K562 (cell line): Measurements from ENCODE around the gene PRMT7. TPM values are rescaled to one million over a fixed set of nuclear protein-coding genes. Genes with fewer than 3 reads are reported as not detected.

ENCODE experiments used
- CBFA2T2 ChIP-seq: fragments of 450-650 bp; conservative IDR thresholded peaks from 2 replicates; pipeline ENCODE4 v1.6.1; 2017; ENCODE audit warnings: mild to moderate bottlenecking
- CREB3L1 ChIP-seq: fragments of 450-650 bp; IDR thresholded peaks from 2 replicates; pipeline ENCODE4 v1.6.1; 2014; ENCODE audit warnings: low read depth, mild to moderate bottlenecking, moderate library complexity, borderline replicate concordance
- DNMT1 ChIP-seq: fragments of 450-650 bp; IDR thresholded peaks from 2 replicates; pipeline ENCODE4 v1.6.1; 2016; ENCODE audit warnings: antibody characterized with exemption, mild to moderate bottlenecking
- HDGF ChIP-seq: fragments of 450-650 bp; IDR thresholded peaks from 2 replicates; pipeline ENCODE4 v1.6.1; 2016
- HMGXB4 ChIP-seq: sonication (generic); formaldehyde crosslinking; IDR thresholded peaks from 2 replicates; pipeline ENCODE4 v1.8.1; 2023; ENCODE audit warnings: mild to moderate bottlenecking, missing genetic modification reagents
- MTA1 ChIP-seq: fragments of 450-650 bp; IDR thresholded peaks from 2 replicates; pipeline ENCODE4 v1.6.1; 2017; ENCODE audit warnings: borderline replicate concordance
- RBBP5 ChIP-seq: fragments of 200-600 bp; sonication (generic); IDR thresholded peaks from 2 replicates; pipeline ENCODE4 v1.6.1; 2012; ENCODE audit warnings: borderline replicate concordance, mild to moderate bottlenecking, low read length, control low read depth, inconsistent platforms; ENCODE audit not compliant: insufficient read depth, poor library complexity, severe bottlenecking
- STAT5A ChIP-seq: IDR thresholded peaks from 2 replicates; pipeline ENCODE4 v1.6.1; 2012; ENCODE audit warnings: low read length, inconsistent platforms, borderline replicate concordance
- SUPT5H ChIP-seq: fragments of 450-650 bp; IDR thresholded peaks from 2 replicates; pipeline ENCODE4 v1.6.1; 2016
- ZNF324 ChIP-seq: fragments of 250-450 bp; sonication (Bioruptor Pico); IDR thresholded peaks from 2 replicates; pipeline ENCODE4 v1.4.0; 2020; ENCODE audit warnings: mild to moderate bottlenecking
- ZNF436 ChIP-seq: fragments of 250-450, 450-650 bp; sonication (Bioruptor Pico); formaldehyde crosslinking; IDR thresholded peaks from 2 replicates; pipeline ENCODE4 v1.7.0; 2020; ENCODE audit warnings: mild to moderate bottlenecking
- ZNF507 ChIP-seq: conservative IDR thresholded peaks from 2 replicates; pipeline ENCODE4 v1.6.1; 2017; ENCODE audit warnings: missing genetic modification characterization, missing compliant biosample characterization
- ZNF766 ChIP-seq: fragments of 200-800 bp; sonication (Bioruptor generic); conservative IDR thresholded peaks from 2 replicates; pipeline ENCODE4 v1.6.1; 2016; ENCODE audit warnings: missing genetic modification characterization, missing compliant biosample characterization
- ZZZ3 ChIP-seq: fragments of 450-650 bp; IDR thresholded peaks from 2 replicates; pipeline ENCODE4 v1.6.1; 2016; ENCODE audit warnings: antibody characterized with exemption, mild to moderate bottlenecking, moderate library complexity
- polyA plus RNA-seq, 8 experiments: library from polyadenylated mRNA; depleted of rRNA in 4 of 8; stranded (reverse) in 5 of 8; unstranded in 3 of 8; fragments of >200 nt; fragmentation: Nextera tagmentation in 2 of 8; fragmentation: Illumina TruSeq in 1 of 8; extraction: Ambion mirVana in 2 of 8; extraction: Trizol in 1 of 8; gene quantifications; 2 replicates each; pipeline versions ENCODE4 v1.2.1 to v1.2.3, GENCODE V29; 2011 to 2014; ENCODE audit warnings: inconsistent platforms in 1 of 8, missing spikeins in 1 of 8
- total RNA-seq, 7 experiments: library from RNA; depleted of rRNA in 6 of 7; stranded (reverse); fragments of >200 nt in 6 of 7; fragmentation: Illumina TruSeq in 2 of 7; extraction: Trizol in 2 of 7; gene quantifications; 2 replicates each; pipeline versions ENCODE4 v1.2.1 to v1.2.3, GENCODE V29; 2011 to 2021; ENCODE audit warnings: low replicate concordance in 1 of 7
- TF ChIP-seq, protein P1 (sequence below): sonication (generic); formaldehyde crosslinking; IDR thresholded peaks from 2 replicates; pipeline ENCODE4 v1.8.0; 2022; ENCODE audit warnings: mild to moderate bottlenecking, missing genetic modification reagents
- TF ChIP-seq, protein P2 (sequence below): conservative IDR thresholded peaks from 2 replicates; pipeline ENCODE4 v1.6.1; 2011; ENCODE audit warnings: low read depth, mild to moderate bottlenecking, low read length; ENCODE audit not compliant: control insufficient read depth

Gene PRMT7
- total and polyA plus RNA-seq, 9 of the 15 experiments (the other 6 are each of a cell fraction or from before 2014, with no cell fraction given) = 6.4 to 88.8 (median 73.1) TPM

GRCh38 chr16:68310774-68311511 lies at the start of gene PRMT7, which contains the start of gene SLC7A6OS (continued):
- TF ChIP-seq, protein P1, sequence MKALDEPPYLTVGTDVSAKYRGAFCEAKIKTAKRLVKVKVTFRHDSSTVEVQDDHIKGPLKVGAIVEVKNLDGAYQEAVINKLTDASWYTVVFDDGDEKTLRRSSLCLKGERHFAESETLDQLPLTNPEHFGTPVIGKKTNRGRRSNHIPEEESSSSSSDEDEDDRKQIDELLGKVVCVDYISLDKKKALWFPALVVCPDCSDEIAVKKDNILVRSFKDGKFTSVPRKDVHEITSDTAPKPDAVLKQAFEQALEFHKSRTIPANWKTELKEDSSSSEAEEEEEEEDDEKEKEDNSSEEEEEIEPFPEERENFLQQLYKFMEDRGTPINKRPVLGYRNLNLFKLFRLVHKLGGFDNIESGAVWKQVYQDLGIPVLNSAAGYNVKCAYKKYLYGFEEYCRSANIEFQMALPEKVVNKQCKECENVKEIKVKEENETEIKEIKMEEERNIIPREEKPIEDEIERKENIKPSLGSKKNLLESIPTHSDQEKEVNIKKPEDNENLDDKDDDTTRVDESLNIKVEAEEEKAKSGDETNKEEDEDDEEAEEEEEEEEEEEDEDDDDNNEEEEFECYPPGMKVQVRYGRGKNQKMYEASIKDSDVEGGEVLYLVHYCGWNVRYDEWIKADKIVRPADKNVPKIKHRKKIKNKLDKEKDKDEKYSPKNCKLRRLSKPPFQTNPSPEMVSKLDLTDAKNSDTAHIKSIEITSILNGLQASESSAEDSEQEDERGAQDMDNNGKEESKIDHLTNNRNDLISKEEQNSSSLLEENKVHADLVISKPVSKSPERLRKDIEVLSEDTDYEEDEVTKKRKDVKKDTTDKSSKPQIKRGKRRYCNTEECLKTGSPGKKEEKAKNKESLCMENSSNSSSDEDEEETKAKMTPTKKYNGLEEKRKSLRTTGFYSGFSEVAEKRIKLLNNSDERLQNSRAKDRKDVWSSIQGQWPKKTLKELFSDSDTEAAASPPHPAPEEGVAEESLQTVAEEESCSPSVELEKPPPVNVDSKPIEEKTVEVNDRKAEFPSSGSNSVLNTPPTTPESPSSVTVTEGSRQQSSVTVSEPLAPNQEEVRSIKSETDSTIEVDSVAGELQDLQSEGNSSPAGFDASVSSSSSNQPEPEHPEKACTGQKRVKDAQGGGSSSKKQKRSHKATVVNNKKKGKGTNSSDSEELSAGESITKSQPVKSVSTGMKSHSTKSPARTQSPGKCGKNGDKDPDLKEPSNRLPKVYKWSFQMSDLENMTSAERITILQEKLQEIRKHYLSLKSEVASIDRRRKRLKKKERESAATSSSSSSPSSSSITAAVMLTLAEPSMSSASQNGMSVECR = no peak; the same call in 1 of the 2 replicates
- TF ChIP-seq CREB3L1 = peak; percentile 76; the same call in 1 of the 2 replicates
- no peak for TF ChIP-seq ZNF436
- no peak for TF ChIP-seq DNMT1
- no peak for TF ChIP-seq STAT5A
- no peak for TF ChIP-seq MTA1
- no peak; the same call in 1 of the 2 replicates for TF ChIP-seq ZNF324 (CRISPR knock-in tag)
- peak; percentile 72 for TF ChIP-seq ZNF766
- TF ChIP-seq RBBP5 = peak; percentile 98
- TF ChIP-seq SUPT5H = peak; percentile 96
- TF ChIP-seq ZZZ3 = no peak
- TF ChIP-seq CBFA2T2 = no peak
- TF ChIP-seq, protein P2, sequence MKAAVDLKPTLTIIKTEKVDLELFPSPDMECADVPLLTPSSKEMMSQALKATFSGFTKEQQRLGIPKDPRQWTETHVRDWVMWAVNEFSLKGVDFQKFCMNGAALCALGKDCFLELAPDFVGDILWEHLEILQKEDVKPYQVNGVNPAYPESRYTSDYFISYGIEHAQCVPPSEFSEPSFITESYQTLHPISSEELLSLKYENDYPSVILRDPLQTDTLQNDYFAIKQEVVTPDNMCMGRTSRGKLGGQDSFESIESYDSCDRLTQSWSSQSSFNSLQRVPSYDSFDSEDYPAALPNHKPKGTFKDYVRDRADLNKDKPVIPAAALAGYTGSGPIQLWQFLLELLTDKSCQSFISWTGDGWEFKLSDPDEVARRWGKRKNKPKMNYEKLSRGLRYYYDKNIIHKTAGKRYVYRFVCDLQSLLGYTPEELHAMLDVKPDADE = peak; percentile 46; the same call in 1 of the 2 replicates
- TF ChIP-seq HDGF = no peak
- no peak for TF ChIP-seq ZNF507 (tag)
- no peak for TF ChIP-seq HMGXB4 (CRISPR knock-in tag)
- TF ChIP-seq, all 486 proteins: peak for 139
